BLaER1 treated with 17β-estradiol and CSF1 and Interleukin-3, amounts not matched to agents 10 nM and 100 nM (cell line): ENCODE data around the gene TMC3.

Experiments
- H3K27ac ChIP-seq, 11 experiments: shearing (Covaris generic); formaldehyde crosslinking; 2 replicates each; pipeline ENCODE4 v1.8.1; 2022
- H3K27me3 ChIP-seq, 11 experiments: shearing (Covaris generic); formaldehyde crosslinking; 2 replicates each; pipeline ENCODE4 v1.8.1; 2022
- H3K36me3 ChIP-seq, 11 experiments: shearing (Covaris generic); formaldehyde crosslinking; 2 replicates each; pipeline ENCODE4 v1.8.1; 2022
- H3K4me1 ChIP-seq, 10 experiments: shearing (Covaris generic); formaldehyde crosslinking; 2 replicates each; pipeline ENCODE4 v1.8.1; 2022
- H3K4me2 ChIP-seq, 11 experiments: shearing (Covaris generic); formaldehyde crosslinking; 2 replicates each; pipeline ENCODE4 v1.8.1; 2022
- H3K4me3 ChIP-seq, 10 experiments: shearing (Covaris generic); formaldehyde crosslinking; 2 replicates each; pipeline ENCODE4 v1.8.1; 2022
- H3K9ac ChIP-seq, 11 experiments: shearing (Covaris generic); formaldehyde crosslinking; 2 replicates each; pipeline ENCODE4 v1.8.1; 2022
- H3K9me3 ChIP-seq, 11 experiments: shearing (Covaris generic); formaldehyde crosslinking; replicated peaks in 1 of 11; 2 replicates each; pipeline ENCODE4 v1.8.1; 2022
- H4K20me1 ChIP-seq, 11 experiments: shearing (Covaris generic); formaldehyde crosslinking; 2 replicates each; pipeline ENCODE4 v1.8.1; 2022
- Cebpa-rat ChIP-seq, 11 experiments: shearing (Covaris generic); IDR thresholded peaks; 2 replicates each; pipeline ENCODE4 v1.8.1; 2022

Gene TMC3

GRCh38 chr15:81378443-81378842 lies 4.4 kb upstream of the TMC3 start:
- H3K9me3 ChIP-seq = peaks cover 0 to 3% (median 0%) of the 10 kb centered on the region in 11 experiments; a peak in 1 of 22 replicates
- no peak overlapping the region for H3K4me3 ChIP-seq
- no peaks in the 10 kb centered on the region for H3K36me3 ChIP-seq
- no peak overlapping the region for H3K27ac ChIP-seq
- no peaks in the 10 kb centered on the region; a peak in 1 of 20 replicates for H3K4me1 ChIP-seq
- no peak overlapping the region for H3K4me2 ChIP-seq
- no peaks in the 10 kb centered on the region for H3K27me3 ChIP-seq
- no peaks in the 10 kb centered on the region for H4K20me1 ChIP-seq
- H3K9ac ChIP-seq = no peak overlapping the region
- no peak for TF ChIP-seq Cebpa-rat (IDR thresholded peaks at IDR 0.05)

DNA sequence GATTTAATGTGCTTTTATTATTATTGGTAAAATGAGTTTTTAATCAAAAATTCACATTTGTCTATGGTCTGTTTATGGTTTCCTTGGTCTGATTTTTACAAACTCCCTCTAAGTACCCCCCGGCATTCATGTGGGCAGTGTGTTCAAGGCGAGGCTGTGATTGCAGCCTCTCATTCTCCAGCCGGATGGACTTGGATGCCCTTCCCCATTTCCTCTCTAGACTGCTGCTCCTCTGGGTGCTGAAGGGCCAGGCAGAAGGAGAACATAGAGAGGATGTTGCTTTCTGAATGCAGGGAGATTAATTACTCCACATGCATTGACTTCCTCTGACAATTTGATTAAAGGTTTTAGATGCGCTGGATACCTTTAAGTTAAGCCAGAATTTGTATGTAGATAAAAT lies 3.9 kb upstream of the TMC3 start:
- H3K27ac ChIP-seq = no peak overlapping the region
- H4K20me1 ChIP-seq = no peaks in the 10 kb centered on the region
- H3K27me3 ChIP-seq = no peaks in the 10 kb centered on the region
- no peak overlapping the region for H3K4me3 ChIP-seq
- H3K36me3 ChIP-seq = no peaks in the 10 kb centered on the region
- no peaks in the 10 kb centered on the region for H3K9me3 ChIP-seq
- no peak overlapping the region for H3K4me2 ChIP-seq
- H3K4me1 ChIP-seq = peaks cover 0 to 3% (median 0%) of the 10 kb centered on the region in 10 experiments; a peak in 2 of 20 replicates
- H3K9ac ChIP-seq = no peak overlapping the region
- no peak for TF ChIP-seq Cebpa-rat (IDR thresholded peaks at IDR 0.05)

- H4K20me1 ChIP-seq = no peaks in the 10 kb centered on the region
- H3K4me2 ChIP-seq = no peak overlapping the region
- no peak for TF ChIP-seq Cebpa-rat (IDR thresholded peaks at IDR 0.05)
- H3K27ac ChIP-seq = no peak overlapping the region
- peaks cover 0 to 6% (median 0%) of the 10 kb centered on the region in 10 experiments; a peak in 2 of 20 replicates for H3K4me1 ChIP-seq
- H3K9me3 ChIP-seq = no peaks in the 10 kb centered on the region
- H3K36me3 ChIP-seq = no peaks in the 10 kb centered on the region
- H3K4me3 ChIP-seq = no peak overlapping the region
- no peak overlapping the region for H3K9ac ChIP-seq
- H3K27me3 ChIP-seq = no peaks in the 10 kb centered on the region
Measured at GRCh38 chr15:81376231-81376630, 2.2 kb upstream of the TMC3 start.

DNA sequence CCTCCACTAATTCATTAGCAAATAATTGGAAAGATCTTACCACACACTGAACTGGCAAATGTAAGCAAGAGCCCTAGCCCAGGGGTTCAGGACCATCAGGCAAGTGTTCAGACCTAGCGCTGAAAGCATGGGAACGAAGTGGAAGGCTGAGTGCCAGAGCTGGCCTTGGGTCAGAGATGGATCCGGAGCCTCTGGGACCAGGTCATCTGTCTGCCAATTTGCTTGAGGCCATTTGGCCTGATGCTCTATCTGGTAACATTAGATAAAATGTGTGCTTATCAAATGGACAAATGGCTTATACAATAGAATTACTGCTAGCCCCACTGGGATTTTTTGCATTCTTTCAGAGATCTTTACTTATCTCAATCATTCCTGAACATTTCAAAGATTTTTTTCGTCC lies 1.4 kb upstream of the TMC3 start:
- no peak overlapping the region for H3K4me3 ChIP-seq
- no peaks in the 10 kb centered on the region for H3K9me3 ChIP-seq
- no peaks in the 10 kb centered on the region for H4K20me1 ChIP-seq
- no peak for TF ChIP-seq Cebpa-rat (IDR thresholded peaks at IDR 0.05)
- H3K4me2 ChIP-seq = no peak overlapping the region
- no peak overlapping the region for H3K27ac ChIP-seq
- H3K36me3 ChIP-seq = no peaks in the 10 kb centered on the region
- H3K9ac ChIP-seq = no peak overlapping the region
- H3K27me3 ChIP-seq = no peaks in the 10 kb centered on the region
- H3K4me1 ChIP-seq = peaks cover 0 to 6% (median 0%) of the 10 kb centered on the region in 10 experiments; a peak in 2 of 20 replicates

- Histone ChIP-seq H3K4me1 (peaks cover 0 to 6% (median 0%) of the 10 kb centered on the region in 10 experiments; a peak in 2 of 20 replicates), H3K36me3 (no peaks in the 10 kb centered on the region)
Measured at GRCh38 chr15:81373176-81373575, 837 bp downstream of the TMC3 start.

DNA sequence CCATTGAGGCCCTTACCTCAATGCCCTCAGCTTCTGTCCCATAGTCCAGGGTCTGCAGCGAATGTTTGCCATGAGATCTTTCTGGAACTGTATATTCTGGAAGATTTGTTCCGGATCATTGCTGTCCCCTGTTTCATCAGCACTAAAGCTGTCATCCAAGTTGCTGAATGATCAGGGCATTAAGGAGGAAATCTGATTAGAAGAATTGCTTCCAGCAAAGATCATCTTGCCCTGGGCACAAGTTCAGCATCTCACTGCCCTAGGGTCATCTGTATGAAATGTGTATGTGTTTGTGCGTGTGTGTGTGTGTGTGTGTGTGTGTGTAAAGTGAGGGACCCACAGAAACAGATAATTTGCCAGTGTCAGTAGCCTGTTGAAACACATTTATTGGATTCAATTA lies 1.4 kb downstream of the TMC3 start:
- H3K27ac ChIP-seq = no peak overlapping the region
- H3K36me3 ChIP-seq = no peaks in the 10 kb centered on the region
- H3K4me3 ChIP-seq = no peak overlapping the region
- no peaks in the 10 kb centered on the region for H3K9me3 ChIP-seq
- no peaks in the 10 kb centered on the region for H3K27me3 ChIP-seq
- no peaks in the 10 kb centered on the region for H4K20me1 ChIP-seq
- no peak overlapping the region for H3K4me2 ChIP-seq
- H3K9ac ChIP-seq = no peak overlapping the region
- no peak for TF ChIP-seq Cebpa-rat (IDR thresholded peaks at IDR 0.05)
- H3K4me1 ChIP-seq = peaks cover 0 to 6% (median 0%) of the 10 kb centered on the region in 10 experiments; a peak in 2 of 20 replicates

More at GRCh38 chr15:81373176-81373575, 837 bp downstream of the TMC3 start:
- Histone ChIP-seq H3K27me3 (no peaks in the 10 kb centered on the region), H3K4me2 (no peak overlapping the region; a peak in 1 of 22 replicates), H3K27ac (no peak overlapping the region), H4K20me1 (no peaks in the 10 kb centered on the region), H3K9me3 (no peaks in the 10 kb centered on the region), H3K9ac (no peak overlapping the region), H3K4me3 (no peak overlapping the region)
- TF ChIP-seq Cebpa-rat (IDR thresholded peaks at IDR 0.05) = no peak

DNA sequence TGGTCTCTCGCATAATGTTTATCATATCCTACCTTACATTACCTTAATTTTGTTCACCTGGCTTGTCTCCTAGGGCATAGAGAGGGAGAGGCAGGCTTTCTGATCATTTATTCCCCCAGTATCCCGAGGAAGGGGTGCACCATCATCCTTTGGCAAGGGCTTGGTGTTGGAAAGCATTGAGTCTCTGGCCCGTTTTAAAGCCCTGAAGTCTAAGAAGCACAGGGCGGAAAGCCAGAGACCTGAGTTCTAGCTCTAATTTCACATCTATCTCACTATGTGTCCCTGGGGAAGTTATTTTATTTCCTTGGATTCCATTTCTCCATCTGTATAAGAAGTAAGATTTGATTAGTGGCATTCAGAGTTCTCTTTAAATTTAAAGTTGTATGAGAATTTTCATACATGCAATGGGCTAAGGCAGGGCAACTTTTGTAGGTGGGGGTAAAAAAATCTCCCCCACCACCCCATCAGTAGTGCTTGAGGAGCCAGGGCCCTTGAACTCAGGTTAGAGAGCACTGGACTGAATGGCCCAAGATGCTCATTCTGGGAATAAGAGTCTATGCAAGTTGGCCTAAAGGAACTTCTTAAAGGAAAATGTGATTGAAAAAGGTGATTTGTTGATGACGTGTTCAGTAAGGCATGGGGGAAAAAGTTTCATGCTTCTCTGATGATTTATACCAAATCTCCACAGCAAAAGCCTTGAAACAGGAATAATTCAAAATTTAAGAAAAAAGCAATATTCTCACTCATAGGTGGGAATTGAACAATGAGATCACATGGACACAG lies 10.1 kb downstream of the TMC3 start:
- no peak for TF ChIP-seq Cebpa-rat (IDR thresholded peaks at IDR 0.05)
- Histone ChIP-seq H3K36me3 (no peaks in the 10 kb centered on the region), H3K9me3 (no peaks in the 10 kb centered on the region), H3K9ac (no peak overlapping the region), H4K20me1 (no peaks in the 10 kb centered on the region), H3K4me1 (no peaks in the 10 kb centered on the region), H3K4me2 (no peak overlapping the region), H3K4me3 (no peak overlapping the region), H3K27ac (no peak overlapping the region), H3K27me3 (no peaks in the 10 kb centered on the region)

DNA sequence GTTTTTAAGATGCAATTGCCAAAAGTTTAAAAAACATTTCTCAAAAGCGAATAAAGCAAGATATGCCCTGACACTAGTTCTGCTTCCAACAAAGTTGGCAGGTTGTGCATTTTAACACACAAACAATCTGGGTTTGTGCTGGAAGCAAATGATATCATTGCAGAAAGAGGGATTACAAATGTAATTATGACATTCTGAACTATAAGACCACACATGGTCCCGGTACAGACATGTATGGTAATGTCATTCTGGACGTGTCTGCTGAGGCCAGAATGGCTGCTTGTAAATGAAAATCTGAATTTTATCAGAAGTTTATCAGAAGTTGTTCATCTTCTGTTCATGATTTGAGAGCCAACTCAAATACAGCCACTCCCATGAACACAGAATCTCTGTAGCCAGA lies 10.7 kb downstream of the TMC3 start:
- Histone ChIP-seq H4K20me1 (no peaks in the 10 kb centered on the region), H3K4me2 (no peak overlapping the region), H3K36me3 (no peaks in the 10 kb centered on the region), H3K27me3 (no peaks in the 10 kb centered on the region), H3K9ac (no peak overlapping the region), H3K4me1 (no peaks in the 10 kb centered on the region), H3K9me3 (no peaks in the 10 kb centered on the region), H3K4me3 (no peak overlapping the region), H3K27ac (no peak overlapping the region)
- TF ChIP-seq Cebpa-rat (IDR thresholded peaks at IDR 0.05) = no peak

DNA sequence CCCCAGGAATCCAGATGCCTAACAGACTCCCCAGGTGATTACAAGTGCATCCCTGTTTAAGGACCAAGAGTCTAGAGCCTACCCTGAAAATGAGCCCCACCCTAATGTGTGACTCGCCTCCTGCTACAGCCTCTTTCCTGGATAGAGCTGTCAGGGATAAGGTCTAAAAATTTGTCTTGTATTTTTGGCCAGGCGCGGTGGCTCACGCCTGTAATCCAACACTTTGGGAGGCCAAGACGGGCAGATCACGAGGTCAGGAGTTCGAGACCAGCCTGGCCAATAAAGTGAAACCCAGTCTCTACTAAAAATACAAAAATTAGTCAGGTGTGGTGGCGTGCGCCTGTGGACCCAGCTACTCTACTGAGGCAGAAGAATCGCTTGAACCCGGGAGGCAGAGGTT lies 11.2 kb downstream of the TMC3 start:
- no peak overlapping the region for H3K27ac ChIP-seq

GRCh38 chr15:81361891-81362290 lies 12.1 kb downstream of the TMC3 start:
- Histone ChIP-seq H3K4me1 (no peaks in the 10 kb centered on the region), H4K20me1 (no peaks in the 10 kb centered on the region)

More for the DNA sequence above, 11.2 kb downstream of the TMC3 start:
- H4K20me1 ChIP-seq = no peaks in the 10 kb centered on the region
- H3K4me2 ChIP-seq = no peak overlapping the region
- H3K9me3 ChIP-seq = no peaks in the 10 kb centered on the region
- H3K27me3 ChIP-seq = no peaks in the 10 kb centered on the region
- H3K9ac ChIP-seq = no peak overlapping the region
- H3K4me1 ChIP-seq = no peaks in the 10 kb centered on the region
- no peak for TF ChIP-seq Cebpa-rat (IDR thresholded peaks at IDR 0.05)
- no peaks in the 10 kb centered on the region for H3K36me3 ChIP-seq
- H3K4me3 ChIP-seq = no peak overlapping the region

More at GRCh38 chr15:81361891-81362290, 12.1 kb downstream of the TMC3 start:
- H3K27me3 ChIP-seq = no peaks in the 10 kb centered on the region
- no peak overlapping the region for H3K4me3 ChIP-seq
- H3K9me3 ChIP-seq = no peaks in the 10 kb centered on the region
- no peak overlapping the region for H3K4me2 ChIP-seq
- H3K36me3 ChIP-seq = no peaks in the 10 kb centered on the region
- H3K27ac ChIP-seq = no peak overlapping the region
- no peak for TF ChIP-seq Cebpa-rat (IDR thresholded peaks at IDR 0.05)
- no peak overlapping the region for H3K9ac ChIP-seq
